NOMO-1 treated with DMSO at 0.1 percent for 48 hours (cell line): Measurements from ENCODE around the gene ENKUR.

Experiments used
- DNase-seq: peaks from one replicate; lab custom pipeline; 2025; ENCODE audit not compliant: unreplicated experiment; lab: John Stamatoyannopoulos, UW

The ENKUR gene

GRCh38 chr10:25015828-25016375, at the start of gene ENKUR:
TSS of gene ENKUR (minus strand) at chr10:25016158. CDS start at chr10:25015936, 222 bp downstream.
- DNase-seq: peak; percentile 91

GRCh38 chr10:25064401-25064800, 48.4 kb upstream of the ENKUR start:
- no peak for DNase-seq

DNA sequence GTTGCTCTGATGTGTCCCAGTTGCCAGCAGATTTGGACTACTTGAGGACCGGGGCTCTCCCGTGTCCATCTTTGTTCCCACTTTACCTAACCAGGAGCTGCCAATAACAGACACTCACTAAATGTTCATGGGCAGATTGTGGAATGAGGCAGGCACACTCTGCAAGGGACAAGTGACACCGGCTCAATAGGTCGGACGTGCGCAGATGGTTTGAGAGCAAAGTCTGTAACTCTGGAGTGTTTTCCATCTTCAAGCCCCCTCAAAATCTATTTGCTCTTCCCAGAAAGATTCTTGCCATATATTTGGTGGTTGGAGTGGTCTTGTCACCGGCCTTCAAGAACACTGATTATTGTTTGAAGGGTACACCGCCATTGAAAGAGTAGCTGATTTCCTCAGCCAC, 47.7 kb upstream of the ENKUR start:
- no peak for DNase-seq

GRCh38 chr10:25063157-25063556, 47.2 kb upstream of the ENKUR start:
- no peak for DNase-seq

DNA sequence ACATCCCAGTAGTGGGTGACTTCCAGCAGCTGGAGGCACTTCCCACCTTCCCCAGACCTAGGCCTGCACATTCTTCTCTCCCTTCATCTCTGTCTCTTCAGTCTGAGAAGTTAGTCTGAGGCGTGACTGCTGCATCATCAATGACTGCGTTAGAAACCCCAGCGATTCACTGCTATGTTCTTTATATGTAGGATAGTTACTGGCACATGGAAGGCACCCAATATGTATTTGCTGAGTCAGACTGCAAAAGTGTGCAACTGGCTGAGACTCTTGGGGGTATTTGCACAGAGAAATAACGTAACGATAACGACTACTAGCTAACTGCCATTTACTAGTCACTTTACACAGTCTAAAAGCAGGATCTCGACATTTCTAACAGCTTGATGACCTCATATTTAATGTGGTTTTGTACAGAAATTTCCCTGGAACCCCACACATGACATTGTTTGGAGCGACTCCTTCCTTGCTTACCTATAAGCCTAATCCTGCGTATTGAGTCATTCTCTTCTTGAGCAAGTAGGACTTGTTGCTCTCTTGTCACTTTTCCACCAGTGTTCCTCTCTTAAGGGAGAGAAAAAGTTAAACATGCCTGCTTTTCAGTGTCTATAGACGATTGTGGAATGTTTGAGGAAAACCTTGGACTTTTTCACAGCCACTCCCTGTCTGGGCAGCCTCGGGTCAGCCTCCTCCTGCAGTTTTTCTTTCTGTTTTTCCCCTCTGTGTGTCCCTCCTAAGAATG, 45.9 kb upstream of the ENKUR start:
- no peak for DNase-seq

GRCh38 chr10:25061125-25061524, 45.2 kb upstream of the ENKUR start:
- DNase-seq: no peak

DNA sequence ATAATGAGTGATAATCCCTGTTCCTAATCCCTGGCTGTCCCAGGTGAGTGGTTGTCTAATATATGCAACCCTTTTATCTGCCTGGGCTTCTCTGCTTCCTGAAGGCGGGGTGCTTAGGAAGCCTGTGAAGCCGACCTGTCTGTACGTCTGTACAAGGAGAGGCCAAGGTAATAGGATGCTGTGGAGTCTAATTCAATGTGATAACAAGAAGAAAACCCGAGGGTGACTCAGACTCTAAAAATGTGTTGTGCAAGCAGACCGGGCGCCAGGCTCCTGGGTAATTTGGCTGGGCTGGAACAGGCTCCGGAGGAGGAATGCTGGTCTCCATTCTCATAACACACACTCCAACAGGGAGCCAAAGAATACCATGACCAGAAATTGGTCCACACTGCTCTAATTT, 44.0 kb upstream of the ENKUR start:
- DNase-seq: no peak

- DNase-seq: no peak
These were observed 41.9 kb upstream of the ENKUR start for GRCh38 chr10:25057886-25058285.

- no peak for DNase-seq
These were observed 40.8 kb upstream of the ENKUR start for GRCh38 chr10:25056726-25057125.

DNA sequence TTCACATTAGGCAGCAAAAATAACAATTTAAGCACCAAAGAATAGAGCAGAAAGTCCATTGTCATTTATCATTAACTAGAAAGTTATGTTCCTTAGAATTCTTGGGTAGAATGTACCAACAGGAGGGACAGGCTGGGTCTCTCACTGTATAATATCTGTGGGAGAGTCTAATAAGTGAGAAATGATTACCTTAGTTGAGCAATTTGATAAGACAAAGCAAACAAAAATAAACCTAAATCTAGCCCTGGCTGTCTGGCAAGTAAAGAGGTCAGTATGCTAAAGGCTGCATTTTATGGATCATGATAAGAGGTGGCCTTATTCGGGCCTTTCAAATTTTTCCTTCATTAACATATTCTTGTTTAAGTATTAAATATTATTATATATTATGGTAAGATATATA, 36.1 kb upstream of the ENKUR start:
- DNase-seq: no peak

DNA sequence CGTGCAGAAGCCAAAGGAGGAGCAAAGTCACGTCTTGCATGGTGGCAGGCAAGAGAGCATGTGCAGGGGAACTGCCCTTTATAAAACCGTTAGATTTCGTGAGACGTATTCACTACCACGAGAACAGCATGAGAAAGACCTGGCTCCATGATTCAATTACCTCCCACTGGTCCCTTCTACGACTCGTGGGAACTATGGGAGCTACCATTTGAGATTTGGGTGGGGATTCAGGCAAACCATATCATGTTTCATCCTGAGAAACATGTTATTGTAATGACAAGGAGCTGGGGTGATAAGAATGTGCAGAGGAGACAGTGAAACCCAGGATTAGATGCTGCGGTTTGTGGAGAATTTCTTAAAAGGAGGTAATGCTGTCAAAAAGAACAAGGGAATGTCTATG, 34.4 kb upstream of the ENKUR start:
- DNase-seq: no peak

DNA sequence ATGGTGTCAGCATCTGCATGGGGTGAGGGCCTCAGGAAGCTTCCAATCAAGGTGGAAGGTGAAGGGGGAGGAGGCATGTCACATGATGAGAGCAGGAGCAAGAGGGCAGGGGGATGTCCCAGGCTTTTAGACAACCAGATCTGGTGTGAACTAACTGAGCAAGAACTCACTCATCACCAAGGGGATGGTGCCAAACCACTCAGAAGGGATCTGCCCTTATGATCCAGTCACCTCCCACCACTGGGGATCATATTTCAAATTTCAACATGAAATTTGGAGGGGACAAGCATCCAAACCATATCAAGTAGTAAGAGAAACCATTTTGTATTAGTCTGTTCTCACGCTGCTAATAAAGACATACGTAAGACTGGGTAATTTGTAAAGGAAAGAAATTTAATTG, 34.0 kb upstream of the ENKUR start:
- DNase-seq: no peak

DNA sequence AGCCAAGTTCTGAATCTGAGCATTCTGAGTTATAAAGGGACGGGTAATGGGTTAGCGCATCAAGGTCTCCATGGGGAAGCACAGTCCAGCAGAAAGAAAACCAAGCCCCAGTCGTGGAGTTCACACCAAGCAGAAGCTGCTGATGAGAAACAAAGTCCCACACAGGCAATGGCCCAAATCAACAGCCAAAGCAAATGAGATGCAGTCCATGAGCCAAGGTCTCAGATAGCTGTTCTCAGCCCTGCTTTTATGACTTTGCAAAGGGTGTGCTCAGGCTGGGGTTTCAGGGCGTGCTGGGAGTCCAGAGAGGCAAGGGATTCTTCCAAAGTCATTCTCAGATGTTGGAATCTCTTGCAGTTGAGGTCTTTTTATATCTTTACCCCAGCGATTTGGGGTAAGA, 32.5 kb upstream of the ENKUR start:
- no peak for DNase-seq

DNA sequence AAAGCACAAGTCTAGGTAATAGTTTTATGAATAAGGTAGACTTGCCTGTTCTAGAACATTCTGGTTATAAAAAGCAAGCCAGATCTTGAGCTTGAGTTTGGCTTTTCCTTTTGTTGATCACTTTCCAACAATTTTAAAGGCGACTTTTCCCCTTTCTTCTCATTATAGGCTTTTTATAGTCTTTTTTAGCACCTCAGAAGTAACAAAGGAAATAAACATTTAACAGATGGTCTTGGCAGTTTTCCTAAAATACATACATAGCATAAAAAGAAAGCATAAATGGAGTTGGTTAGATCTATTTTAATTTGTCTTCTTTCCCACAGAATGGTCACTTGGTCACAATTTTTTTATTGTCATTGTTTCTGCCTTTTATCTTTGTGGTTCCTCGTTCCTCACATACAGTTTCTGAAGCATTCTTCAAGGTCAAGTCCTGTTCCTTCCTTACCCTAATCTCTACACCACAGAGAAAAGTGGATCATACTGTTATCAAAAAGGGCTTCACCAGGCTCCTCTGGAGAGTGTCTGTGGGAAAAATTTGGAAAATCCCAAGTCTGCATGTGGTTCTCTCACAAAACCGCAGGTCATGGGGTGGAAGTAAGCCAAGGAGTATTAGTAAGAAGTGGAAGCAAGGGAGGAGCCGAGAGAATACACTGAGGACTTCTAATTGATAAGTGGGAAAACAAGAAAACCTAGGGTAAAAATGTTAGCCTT, 31.8 kb upstream of the ENKUR start:
- no peak for DNase-seq

DNA sequence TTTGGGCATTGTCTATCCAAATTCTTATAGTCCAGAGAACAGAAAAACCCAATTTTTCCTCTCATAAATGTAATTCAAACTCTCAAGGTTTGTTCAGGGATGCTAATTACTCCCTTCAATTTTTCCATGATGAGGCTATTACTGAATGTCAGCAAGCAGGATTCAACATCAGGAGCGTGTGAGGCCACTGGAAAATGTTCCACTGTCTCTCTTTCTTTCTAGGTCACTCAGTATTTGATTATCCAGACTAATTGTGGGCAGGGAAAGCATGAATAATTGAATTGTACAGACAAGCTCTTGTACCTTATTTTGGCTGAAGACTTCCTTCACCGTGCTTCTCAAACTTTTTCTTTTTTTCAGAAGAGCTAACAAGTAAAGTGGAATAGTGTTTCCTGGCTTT, 31.1 kb upstream of the ENKUR start:
- no peak for DNase-seq

DNA sequence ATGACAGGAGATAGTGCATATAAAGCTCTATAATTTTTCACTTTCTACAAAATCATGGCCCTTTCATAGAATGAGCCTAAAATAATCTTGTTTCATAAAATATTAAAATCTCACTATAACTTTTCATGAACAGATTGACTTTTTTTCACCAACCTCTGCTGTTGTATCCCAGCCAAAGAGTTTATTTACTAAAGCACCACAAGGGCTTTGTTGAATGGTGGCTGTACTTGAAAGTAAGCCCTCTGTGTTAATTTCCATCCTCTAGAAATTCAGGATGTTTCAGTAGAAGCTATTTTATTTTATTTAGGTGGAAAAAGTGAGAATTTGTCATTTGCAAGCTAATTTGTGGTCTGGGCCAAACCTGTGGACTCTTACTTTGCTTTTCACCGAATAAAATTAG, 30.7 kb upstream of the ENKUR start:
- DNase-seq: no peak

DNA sequence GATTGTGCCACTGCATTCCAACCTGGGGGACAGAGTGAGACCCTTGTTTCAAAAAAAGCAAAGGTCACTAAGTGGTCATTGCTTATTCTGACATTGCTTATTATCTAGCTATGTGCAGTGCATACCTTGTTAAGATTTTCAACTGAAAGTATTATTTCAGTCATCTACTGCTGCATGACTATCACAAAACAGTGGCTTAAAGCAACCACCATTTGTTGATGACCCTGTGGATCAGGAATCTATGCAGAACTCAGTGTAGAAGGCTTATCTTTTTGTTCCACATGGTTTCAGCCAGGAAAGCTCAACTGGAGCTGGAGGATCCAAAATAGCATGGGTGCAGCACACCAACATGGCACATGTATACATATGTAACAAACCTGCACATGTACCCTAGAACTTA, 23.6 kb upstream of the ENKUR start:
- DNase-seq: no peak

- no peak for DNase-seq
These were observed 22.4 kb upstream of the ENKUR start for GRCh38 chr10:25038325-25038724.

DNA sequence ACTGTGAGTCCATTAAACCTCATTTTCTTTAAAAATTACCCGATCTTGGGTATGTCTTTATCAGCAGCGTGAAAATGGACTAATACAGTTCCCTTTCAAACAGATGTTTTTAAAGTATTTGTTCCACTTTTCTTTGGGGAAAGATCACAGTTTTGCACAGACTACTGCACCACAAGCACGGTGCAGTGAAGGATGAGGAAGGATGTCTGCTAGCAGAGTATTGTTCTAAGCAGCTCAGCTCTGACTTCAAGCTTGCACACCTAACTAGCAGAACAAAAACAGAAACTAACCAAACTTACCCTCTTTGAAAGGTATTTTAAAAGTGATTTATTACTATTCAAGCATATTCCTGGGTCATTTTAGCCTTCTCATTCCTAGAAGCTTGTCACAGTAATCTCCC, 20.4 kb upstream of the ENKUR start:
- DNase-seq: no peak

DNA sequence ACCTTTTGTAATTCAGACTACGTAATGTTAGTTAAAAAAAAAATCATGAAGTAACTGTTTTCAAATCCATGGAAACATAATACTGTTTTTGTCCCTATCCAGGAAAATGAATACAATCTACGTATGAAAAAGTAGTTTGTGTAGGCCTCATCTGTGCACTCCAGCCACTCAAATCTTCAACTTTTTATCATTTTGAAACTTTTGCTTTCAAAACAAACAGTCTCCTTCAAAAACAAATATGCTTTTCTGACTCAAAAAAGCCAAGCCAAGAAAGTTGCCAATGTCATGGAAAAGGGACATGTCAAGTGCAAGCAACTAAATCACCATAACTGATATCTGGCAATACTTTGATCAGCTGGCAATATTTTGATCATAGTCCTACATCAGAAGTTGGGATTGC, 13.6 kb upstream of the ENKUR start:
- no peak for DNase-seq

DNA sequence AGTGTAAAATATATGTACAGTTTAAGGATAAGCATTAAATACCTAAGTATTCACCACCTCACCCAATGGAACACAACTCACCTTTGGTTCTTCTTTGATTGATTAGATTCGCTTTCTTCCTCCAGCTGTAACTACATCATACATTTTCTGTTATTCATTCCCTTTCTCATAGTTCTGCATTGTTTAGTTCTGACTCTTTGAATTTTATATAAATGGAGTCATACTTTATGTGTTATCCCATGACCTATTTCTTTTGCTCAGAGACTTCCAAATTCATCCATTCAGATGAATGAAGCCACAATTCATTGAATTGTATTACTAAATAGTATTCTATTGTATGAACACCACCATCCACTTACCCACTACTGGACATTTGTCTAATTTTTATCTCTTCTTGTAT, 12.8 kb upstream of the ENKUR start:
- no peak for DNase-seq

DNA sequence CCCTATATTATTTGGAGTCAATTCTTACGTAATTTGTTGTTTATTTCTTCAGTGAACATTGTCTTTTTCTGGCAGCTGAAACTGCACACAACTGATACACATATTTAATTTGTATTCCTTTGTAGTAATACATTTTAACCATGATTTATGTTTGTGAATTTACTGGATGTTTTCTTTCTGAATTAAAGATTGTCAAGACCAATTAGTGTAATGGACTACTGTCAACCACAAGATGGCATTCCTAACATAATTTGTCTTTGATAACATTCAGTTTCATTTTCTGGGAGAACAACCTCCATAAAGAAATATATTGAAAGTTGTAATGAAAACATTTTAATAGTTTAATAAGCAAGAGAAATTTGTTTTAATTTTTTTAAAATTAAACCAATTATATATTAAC, 10.5 kb upstream of the ENKUR start:
- no peak for DNase-seq

DNA sequence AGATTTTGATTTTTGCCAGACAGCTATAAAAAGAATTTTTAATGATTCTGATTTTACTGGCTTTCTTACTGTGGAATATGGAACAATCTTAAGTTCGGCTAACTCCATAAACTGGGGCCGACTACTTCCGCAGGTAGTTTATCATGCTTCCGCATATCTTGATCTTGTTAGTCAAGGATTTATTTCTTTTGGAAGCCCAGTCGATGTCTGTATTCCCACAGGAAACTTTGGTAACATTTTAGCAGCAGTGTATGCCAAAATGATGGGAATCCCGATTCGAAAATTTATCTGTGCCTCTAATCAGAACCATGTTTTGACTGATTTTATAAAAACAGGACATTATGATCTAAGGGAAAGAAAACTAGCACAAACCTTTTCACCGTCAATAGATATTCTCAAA, 8.6 kb upstream of the ENKUR start:
- DNase-seq: no peak
